ENCODE results near the gene PALLD. TPM values are rescaled to one million over a fixed set of nuclear protein-coding genes. Genes with fewer than 3 reads are reported as not detected.

Gene PALLD
- total and polyA plus RNA-seq, 2 of the 8 experiments (the other 6 are each of a cell fraction or from before 2014, with no cell fraction given) = 10.5 to 25.0 TPM

- no peak for TF ChIP-seq CTCF (IDR thresholded peaks at IDR 0.05; ENCODE audit: control extremely low read depth in 1 of 3, insufficient read depth in 1 of 3, low read depth in 1 of 3, low read length in 3 of 3)
- TF ChIP-seq KDM5A (IDR thresholded peaks at IDR 0.05; ENCODE audit: low read length) = no peak
- TF ChIP-seq E2F6 (IDR thresholded peaks at IDR 0.05) = no peak
- TF ChIP-seq TEAD4 (IDR thresholded peaks at IDR 0.05; ENCODE audit: low read depth, low read length) = no peak
- TF ChIP-seq MAFK (IDR thresholded peaks at IDR 0.05; ENCODE audit: low read depth, low read length) = no peak
- no peak for TF ChIP-seq ZNF274 (IDR thresholded peaks at IDR 0.05; ENCODE audit: borderline replicate concordance, extremely low read depth, low read length)
- no peak for TF ChIP-seq MAX (IDR thresholded peaks at IDR 0.05)
- TF ChIP-seq CREB1 (IDR thresholded peaks at IDR 0.05) = no peak
These were observed 301.0 kb downstream of the PALLD start (continued) for GRCh38 chr4:168797738-168798375.

Data from H1 (cell line).